Measurements from ENCODE around the gene SLC44A5. TPM values are rescaled to one million over a fixed set of nuclear protein-coding genes. Genes with fewer than 3 reads are reported as not detected.

SLC44A5 gene
- total and polyA plus RNA-seq, 2 experiments from 2014 or later = 3.3 to 11.7 TPM

- TF ChIP-seq JUNB (IDR thresholded peaks at IDR 0.05; ENCODE audit: unreplicated experiment) (no peak), ZNF114 (CRISPR knock-in tag; IDR thresholded peaks at IDR 0.05) (no peak), CTCF (conservative IDR thresholded peaks at IDR 0.05; ENCODE audit: low read depth in 2 of 2) (no peak), REST (IDR thresholded peaks at IDR 0.05; ENCODE audit: unreplicated experiment) (no peak), STAT1 (IDR thresholded peaks at IDR 0.05; ENCODE audit: unreplicated experiment) (no peak), ZNF462 (CRISPR knock-in tag; IDR thresholded peaks at IDR 0.05) (no peak), CREB1 (CRISPR knock-in tag; IDR thresholded peaks at IDR 0.05; ENCODE audit: low read depth) (no peak), ETS1 (IDR thresholded peaks at IDR 0.05) (no peak), EZH2 (IDR thresholded peaks at IDR 0.05; ENCODE audit: low read depth, unreplicated experiment) (no peak), NANOG (IDR thresholded peaks at IDR 0.05; ENCODE audit: borderline replicate concordance) (no peak), POLR2AphosphoS5 (IDR thresholded peaks at IDR 0.05; ENCODE audit: low read depth) (no peak)
- no peaks in the 10 kb centered on the region for H3K9me3 Mint-ChIP-seq
- H3K4me3 ChIP-seq = no peak overlapping the region
- no peaks in the 10 kb centered on the region for H3K9me2 ChIP-seq (ENCODE audit: insufficient read depth)
- no peak overlapping the region for H3K4me3 Mint-ChIP-seq
- H3K36me3 ChIP-seq (ENCODE audit: insufficient read depth) = no peaks in the 10 kb centered on the region
- H3F3A ChIP-seq (replicated peaks; ENCODE audit: low read depth) = no peaks in the 10 kb centered on the region
- no peak overlapping the region for H3K27ac Mint-ChIP-seq
- DNase-seq (ENCODE audit: low spot score) (no peak), ATAC-seq (no peak)
- no peaks in the 10 kb centered on the region for H3K4me1 ChIP-seq (ENCODE audit: insufficient read depth)
- no peak overlapping the region for H2AFZ ChIP-seq
- no peaks in the 10 kb centered on the region for H3K27me3 ChIP-seq (ENCODE audit: insufficient read depth)
- H3K4me2 ChIP-seq = no peak overlapping the region
- H3K27me3 Mint-ChIP-seq (ENCODE audit: insufficient read depth, low read depth, poor library complexity) = no peaks in the 10 kb centered on the region
- H3K79me2 ChIP-seq (replicated peaks; ENCODE audit: insufficient read depth) = no peaks in the 10 kb centered on the region
- no peak overlapping the region for H3K27ac ChIP-seq (ENCODE audit: low read depth)
- H4K20me1 ChIP-seq (replicated peaks; ENCODE audit: insufficient read depth) = no peaks in the 10 kb centered on the region; the same call in 1 of the 2 replicates
- H3K36me3 Mint-ChIP-seq (ENCODE audit: low read depth) = no peaks in the 10 kb centered on the region
- H3K4me1 Mint-ChIP-seq = peaks cover 8% of the 10 kb centered on the region; the same call in 2 of the 3 replicates
Observed at GRCh38 chr1:75208862-75209261, 402.1 kb downstream of the SLC44A5 start.
